Keratinocyte (primary cell): ENCODE data around the gene B3GAT3. TPM values are rescaled to one million over a fixed set of nuclear protein-coding genes. Genes with fewer than 3 reads are reported as not detected.
A peak's percentile ranks its signal among the peaks of the same experiment; 100 is the strongest.

Experiments
- DNase-seq: peaks from one replicate; pipeline ENCODE4 v3.0.0-alpha.2; 2011; ENCODE audit warnings: low read depth, missing footprints, low spot score
- FAIRE-seq: peaks from 2 replicates; lab custom pipeline; 2011; peaks lifted over from hg19 to GRCh38; lab: Jason Lieb, UNC
- H2AFZ ChIP-seq: 2 replicates; pipeline ENCODE4 v1.6.0; 2012; ENCODE audit warnings: low read length, control low read depth, inconsistent platforms; ENCODE audit not compliant: control insufficient read depth
- H3K27ac ChIP-seq: 2 replicates; pipeline ENCODE4 v1.5.1; 2011; ENCODE audit warnings: low read length; ENCODE audit not compliant: control insufficient read depth, insufficient read depth
- H3K27me3 ChIP-seq: 3 replicates; pipeline ENCODE4 v1.6.0; 2011; ENCODE audit warnings: low read length; ENCODE audit not compliant: control insufficient read depth, insufficient read depth; ENCODE audit errors: extremely low read depth
- H3K36me3 ChIP-seq, 2 experiments: 2 replicates in 1 of 2; 3 replicates in 1 of 2; pipeline ENCODE4 v1.5.1; 2011; ENCODE audit warnings: low read length in 2 of 2, mild to moderate bottlenecking in 1 of 2; ENCODE audit not compliant: control insufficient read depth in 2 of 2, insufficient read depth in 2 of 2; ENCODE audit errors: extremely low read depth in 1 of 2
- H3K4me1 ChIP-seq: 3 replicates; pipeline ENCODE4 v1.5.1; 2011; ENCODE audit warnings: low read length; ENCODE audit not compliant: control insufficient read depth, insufficient read depth; ENCODE audit errors: extremely low read depth
- H3K4me2 ChIP-seq: 3 replicates; pipeline ENCODE4 v1.6.0; 2011; ENCODE audit warnings: low read depth, low read length; ENCODE audit not compliant: control insufficient read depth, insufficient read depth; ENCODE audit errors: extremely low read depth
- H3K4me3 ChIP-seq, 3 experiments: fragments of 200-600 bp in 1 of 3; sonication (generic) in 1 of 3; 2 replicates in 2 of 3; 3 replicates in 1 of 3; pipeline ENCODE4 v1.5.1; 2011 to 2016; ENCODE audit warnings: low read length in 3 of 3, mild to moderate bottlenecking in 3 of 3, control low read depth in 2 of 3, inconsistent platforms in 1 of 3, low read depth in 1 of 3, mixed read lengths in 1 of 3, mixed run types in 1 of 3, moderate library complexity in 1 of 3; ENCODE audit not compliant: control insufficient read depth in 2 of 3, insufficient read depth in 2 of 3; ENCODE audit errors: extremely low read depth in 1 of 3
- H3K79me2 ChIP-seq: 2 replicates; pipeline ENCODE4 v1.6.0; 2012; ENCODE audit warnings: low read length; ENCODE audit not compliant: control insufficient read depth, insufficient read depth
- H3K9ac ChIP-seq: 3 replicates; pipeline ENCODE4 v1.6.0; 2011; ENCODE audit warnings: low read length; ENCODE audit not compliant: control insufficient read depth, insufficient read depth; ENCODE audit errors: extremely low read depth
- H3K9me1 ChIP-seq: 3 replicates; pipeline ENCODE4 v1.6.0; 2011; ENCODE audit warnings: low read length; ENCODE audit not compliant: control insufficient read depth, insufficient read depth; ENCODE audit errors: extremely low read depth
- H3K9me3 ChIP-seq: 2 replicates; pipeline ENCODE4 v1.5.1; 2012; ENCODE audit warnings: low read depth, low read length; ENCODE audit not compliant: control insufficient read depth
- H4K20me1 ChIP-seq: 3 replicates; pipeline ENCODE4 v1.6.0; 2011; ENCODE audit warnings: low read length; ENCODE audit not compliant: control insufficient read depth, insufficient read depth; ENCODE audit errors: extremely low read depth
- CTCF ChIP-seq, 3 experiments: IDR thresholded peaks in 1 of 3; conservative IDR thresholded peaks in 1 of 3; optimal IDR thresholded peaks in 1 of 3; 2 replicates in 2 of 3; 3 replicates in 1 of 3; pipeline versions ENCODE3 to v1.5.1; 2011; ENCODE audit warnings: low read length in 3 of 3, mild to moderate bottlenecking in 3 of 3, moderate library complexity in 2 of 3, control low read depth in 1 of 3, inconsistent platforms in 1 of 3; ENCODE audit not compliant: insufficient read depth in 2 of 3; ENCODE audit errors: extremely low read depth in 1 of 3
- EZH2 ChIP-seq: IDR thresholded peaks from one replicate; pipeline ENCODE4 v1.6.1; 2012; ENCODE audit warnings: inconsistent platforms, mild to moderate bottlenecking, low read length, moderate library complexity
- dilution Hi-C: fragments of 300-500 bp; cut with MboI; formaldehyde crosslinking; loops from one replicate; pipeline ENCODE4 v1.7.0; 2020; ENCODE audit warnings: low sequenced_read_pairs; ENCODE audit not compliant: extremely low pct_ligation_motif_present
- polyA minus RNA-seq, 3 experiments: library from RNA; depleted of rRNA, polyadenylated mRNA; stranded (reverse); fragments of >200 nt; gene quantifications; 1 replicate in 1 of 3; 2 replicates in 1 of 3; 3 replicates in 1 of 3; pipeline ENCODE4 v1.2.3, GENCODE V29; 2011
- polyA plus RNA-seq, 5 experiments: library from polyadenylated mRNA; depleted of rRNA in 3 of 5; stranded (reverse) in 3 of 5; stranded (forward) in 1 of 5; unstranded in 1 of 5; fragments of >200 nt; gene quantifications; 1 replicate in 1 of 5; 2 replicates in 3 of 5; 3 replicates in 1 of 5; pipeline versions ENCODE4 v1.2.1 to v1.2.3, GENCODE V29; 2011 to 2012; ENCODE audit warnings: missing spikeins in 2 of 5, low read depth in 1 of 5, low replicate concordance in 1 of 5

The B3GAT3 gene
- 15.1 to 28.2 TPM (median 17.7 TPM) in 3 replicates for polyA plus RNA-seq
- 9.4 TPM for polyA plus RNA-seq (2011; ENCODE audit: low read depth)
- polyA plus RNA-seq (2011; cell fraction: cytosol; rRNA removed) = 10.3 and 28.9 TPM in 2 replicates
- polyA plus RNA-seq (2011; cell fraction: nucleus; rRNA removed) = 31.7 and 47.5 TPM in 2 replicates
- 24.0 and 24.7 TPM in 2 replicates for polyA plus RNA-seq (2012; ENCODE audit: low replicate concordance)
- polyA minus RNA-seq = 7.4 to 15.9 TPM (median 8.8 TPM) in 3 replicates
- polyA minus RNA-seq (2011; cell fraction: cytosol; rRNA and poly(A)+ RNA removed) = 48.2 TPM
- polyA minus RNA-seq (2011; cell fraction: nucleus; rRNA and poly(A)+ RNA removed) = 18.9 and 23.1 TPM in 2 replicates

GRCh38 chr11:62621567-62622470 lies at the start of gene B3GAT3:
TSS of gene B3GAT3 (minus strand) at chr11:62621986. CDS start at chr11:62621947, 39 bp downstream.
- dilution Hi-C loops = no loop called here
- Histone ChIP-seq H3K9ac (peak within 1 kb of the TSS; percentile 85), H3K27ac (peak within 1 kb of the TSS; percentile 95), H3K4me3 (peak within 1 kb of the TSS; percentile 58 to 92 (median 83)), H3K4me1 (peaks cover 25% of the 10 kb centered on the region), H3K27me3 (no peaks in the 10 kb centered on the region), H2AFZ (peak within 1 kb of the TSS; percentile 36), H4K20me1 (no peaks in the 10 kb centered on the region), H3K4me2 (peak within 1 kb of the TSS; percentile 86), H3K36me3 (peaks cover 14 to 25% of the 10 kb centered on the region in 2 experiments), H3K9me3 (no peaks in the 10 kb centered on the region), H3K9me1 (no peaks in the 10 kb centered on the region), H3K79me2 (no peaks in the 10 kb centered on the region)
- FAIRE-seq = no peak
- no peak for TF ChIP-seq EZH2
- TF ChIP-seq CTCF (optimal IDR thresholded peaks at IDR 0.05 in 1 of 3, IDR thresholded peaks at IDR 0.05 in 1 of 3, conservative IDR thresholded peaks at IDR 0.05 in 1 of 3; ENCODE audit: extremely low read depth in 1 of 3, insufficient read depth in 2 of 3, low read length in 3 of 3) = no peak
- DNase-seq = peak; percentile 95

- Histone ChIP-seq H3K27me3 (no peaks in the 10 kb centered on the region), H3K4me2 (peak overlapping the region; percentile 81), H3K4me3 (peak overlapping the region; percentile 79 to 93 (median 91)), H3K9me3 (no peaks in the 10 kb centered on the region), H3K9ac (peak overlapping the region; percentile 93), H4K20me1 (peaks cover 4% of the 10 kb centered on the region), H3K79me2 (peaks cover 40% of the 10 kb centered on the region), H3K4me1 (peaks cover 26% of the 10 kb centered on the region), H3K27ac (peak overlapping the region; percentile 88), H3K9me1 (no peaks in the 10 kb centered on the region), H3K36me3 (peaks cover 15 to 26% of the 10 kb centered on the region in 2 experiments), H2AFZ (peak overlapping the region; percentile 96)
- dilution Hi-C loops = no loop called here
- TF ChIP-seq EZH2 (no peak), CTCF (optimal IDR thresholded peaks at IDR 0.05 in 1 of 3, IDR thresholded peaks at IDR 0.05 in 1 of 3, conservative IDR thresholded peaks at IDR 0.05 in 1 of 3; ENCODE audit: extremely low read depth in 1 of 3, insufficient read depth in 2 of 3, low read length in 3 of 3) (no peak)
- DNase-seq = no peak
- no peak for FAIRE-seq
These were observed 49.4 kb upstream of the B3GAT3 start for GRCh38 chr11:62671236-62671607.
